ENCODE data around the gene PTDSS2. TPM values are rescaled to one million over a fixed set of nuclear protein-coding genes. Genes with fewer than 3 reads are reported as not detected.

The PTDSS2 gene
- total and polyA plus RNA-seq, 2 experiments from 2014 or later, result 22.7 to 145 TPM

GRCh38 chr11:502288-503178, 52.5 kb downstream of the PTDSS2 start:
- Histone ChIP-seq H3K27ac (ENCODE audit: low read depth) (no peak overlapping the region), H3F3A (replicated peaks; ENCODE audit: low read depth) (peaks cover 18% of the 10 kb centered on the region), H3K27me3 (ENCODE audit: insufficient read depth) (peaks cover 11% of the 10 kb centered on the region; the same call in 1 of the 2 replicates), H2AFZ (no peak overlapping the region), H3K4me3 (no peak overlapping the region), H3K36me3 (ENCODE audit: insufficient read depth) (no peaks in the 10 kb centered on the region), H3K4me2 (no peak overlapping the region), H3K9me2 (ENCODE audit: insufficient read depth) (no peaks in the 10 kb centered on the region), H3K79me2 (replicated peaks; ENCODE audit: insufficient read depth) (peaks cover 11% of the 10 kb centered on the region), H3K4me1 (ENCODE audit: insufficient read depth) (peaks cover 9% of the 10 kb centered on the region; the same call in 1 of the 2 replicates), H4K20me1 (replicated peaks; ENCODE audit: insufficient read depth) (peaks cover 7% of the 10 kb centered on the region; the same call in 1 of the 2 replicates)
- peaks cover 21% of the 10 kb centered on the region for H3K27me3 Mint-ChIP-seq (ENCODE audit: insufficient read depth, low read depth, poor library complexity)
- H3K4me3 Mint-ChIP-seq, result no peak overlapping the region
- peaks cover 13% of the 10 kb centered on the region for H3K4me1 Mint-ChIP-seq
- no peak for TF ChIP-seq REST (IDR thresholded peaks at IDR 0.05; ENCODE audit: unreplicated experiment)
- H3K9me3 Mint-ChIP-seq, result peaks cover 4% of the 10 kb centered on the region
- no peak overlapping the region for H3K27ac Mint-ChIP-seq
- H3K36me3 Mint-ChIP-seq (ENCODE audit: low read depth), result peaks cover 24% of the 10 kb centered on the region
- ATAC-seq (no peak), DNase-seq (ENCODE audit: low spot score) (no peak)

GRCh38 chr11:503179-503981, 53.3 kb downstream of the PTDSS2 start:
- Mint-ChIP-seq H3K9me3 (no peaks in the 10 kb centered on the region), H3K4me3 (0 out of 3 replicates have a peak overlapping the region, but pooled peaks have one; percentile 16), H3K27me3 (ENCODE audit: insufficient read depth, low read depth, poor library complexity) (peaks cover 19% of the 10 kb centered on the region), H3K4me1 (peaks cover 13% of the 10 kb centered on the region), H3K27ac (no peak overlapping the region), H3K36me3 (ENCODE audit: low read depth) (peaks cover 15% of the 10 kb centered on the region)
- Histone ChIP-seq H4K20me1 (replicated peaks; ENCODE audit: insufficient read depth) (peaks cover 7% of the 10 kb centered on the region; the same call in 1 of the 2 replicates), H3K27me3 (ENCODE audit: insufficient read depth) (peaks cover 11% of the 10 kb centered on the region; the same call in 1 of the 2 replicates), H3K27ac (ENCODE audit: low read depth) (no peak overlapping the region), H3K9me2 (ENCODE audit: insufficient read depth) (no peaks in the 10 kb centered on the region), H3K79me2 (replicated peaks; ENCODE audit: insufficient read depth) (peaks cover 11% of the 10 kb centered on the region), H2AFZ (no peak overlapping the region), H3K36me3 (ENCODE audit: insufficient read depth) (no peaks in the 10 kb centered on the region), H3K4me2 (peak overlapping the region; percentile 99), H3K4me3 (peak overlapping the region; percentile 97), H3K4me1 (ENCODE audit: insufficient read depth) (peaks cover 9% of the 10 kb centered on the region; the same call in 1 of the 2 replicates), H3F3A (replicated peaks; ENCODE audit: low read depth) (peaks cover 18% of the 10 kb centered on the region)
- no peak for DNase-seq (ENCODE audit: low spot score)
- no peak for ATAC-seq
- TF ChIP-seq EZH2phosphoT487 (IDR thresholded peaks at IDR 0.05; ENCODE audit: unreplicated experiment) (no peak), NANOG (IDR thresholded peaks at IDR 0.05; ENCODE audit: borderline replicate concordance) (no peak), CTCF (conservative IDR thresholded peaks at IDR 0.05; ENCODE audit: low read depth in 2 of 2) (no peak), ZNF331 (CRISPR knock-in tag; IDR thresholded peaks at IDR 0.05; ENCODE audit: low read depth) (no peak), ZNF462 (CRISPR knock-in tag; IDR thresholded peaks at IDR 0.05) (no peak)

All from GM23338 (cell line).